ENCODE data around the gene CDK16. TPM values are rescaled to one million over a fixed set of nuclear protein-coding genes. Genes with fewer than 3 reads are reported as not detected.

The CDK16 gene
- total and polyA plus RNA-seq, 2 of the 4 experiments (the other 2 are of a cell fraction): 85.3 to 106 TPM

DNA sequence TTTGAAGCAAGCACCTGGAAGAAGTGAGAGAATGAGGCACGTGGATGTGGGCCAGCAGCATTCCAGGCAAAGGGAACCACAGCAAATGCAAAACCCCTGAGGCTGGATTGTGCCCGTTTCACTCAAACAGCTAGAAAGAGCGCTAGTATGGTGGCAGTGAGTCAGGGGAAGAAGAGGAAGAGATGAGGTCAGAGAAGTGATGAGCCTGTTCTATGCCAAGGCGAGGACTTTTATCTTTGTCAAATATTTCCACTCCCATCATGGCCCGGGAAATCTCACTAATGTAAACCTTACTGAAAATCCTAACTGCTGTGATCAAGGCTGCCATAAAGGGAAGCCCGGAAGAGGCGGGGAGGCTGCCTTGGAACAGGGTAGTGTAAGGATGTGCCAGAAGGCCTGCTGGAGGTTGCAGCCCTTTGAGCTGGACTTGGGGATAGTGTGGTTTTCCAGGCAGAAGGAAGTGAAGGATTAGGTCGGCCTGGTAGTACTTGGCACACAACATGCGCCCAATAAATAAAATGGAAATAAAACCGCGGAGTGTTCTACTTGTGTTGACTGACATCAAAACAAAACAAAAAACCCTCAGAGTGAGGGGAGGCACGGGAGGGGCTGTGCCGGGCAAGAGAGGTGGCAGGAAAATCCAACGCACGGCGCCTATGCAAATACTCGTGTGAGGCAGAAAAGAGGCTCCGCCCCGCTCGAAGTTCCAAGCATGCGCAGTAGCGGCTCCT is 1.2 kb upstream of the CDK16 start (continued):
- TF ChIP-seq, protein P1, sequence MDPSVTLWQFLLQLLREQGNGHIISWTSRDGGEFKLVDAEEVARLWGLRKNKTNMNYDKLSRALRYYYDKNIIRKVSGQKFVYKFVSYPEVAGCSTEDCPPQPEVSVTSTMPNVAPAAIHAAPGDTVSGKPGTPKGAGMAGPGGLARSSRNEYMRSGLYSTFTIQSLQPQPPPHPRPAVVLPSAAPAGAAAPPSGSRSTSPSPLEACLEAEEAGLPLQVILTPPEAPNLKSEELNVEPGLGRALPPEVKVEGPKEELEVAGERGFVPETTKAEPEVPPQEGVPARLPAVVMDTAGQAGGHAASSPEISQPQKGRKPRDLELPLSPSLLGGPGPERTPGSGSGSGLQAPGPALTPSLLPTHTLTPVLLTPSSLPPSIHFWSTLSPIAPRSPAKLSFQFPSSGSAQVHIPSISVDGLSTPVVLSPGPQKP (IDR thresholded peaks at IDR 0.05; ENCODE audit: borderline replicate concordance, low read depth, low read length): no peak
- TF ChIP-seq POLR2A (IDR thresholded peaks at IDR 0.05; ENCODE audit: low read depth, low read length): no peak; the same call in 1 of the 2 replicates

DNA sequence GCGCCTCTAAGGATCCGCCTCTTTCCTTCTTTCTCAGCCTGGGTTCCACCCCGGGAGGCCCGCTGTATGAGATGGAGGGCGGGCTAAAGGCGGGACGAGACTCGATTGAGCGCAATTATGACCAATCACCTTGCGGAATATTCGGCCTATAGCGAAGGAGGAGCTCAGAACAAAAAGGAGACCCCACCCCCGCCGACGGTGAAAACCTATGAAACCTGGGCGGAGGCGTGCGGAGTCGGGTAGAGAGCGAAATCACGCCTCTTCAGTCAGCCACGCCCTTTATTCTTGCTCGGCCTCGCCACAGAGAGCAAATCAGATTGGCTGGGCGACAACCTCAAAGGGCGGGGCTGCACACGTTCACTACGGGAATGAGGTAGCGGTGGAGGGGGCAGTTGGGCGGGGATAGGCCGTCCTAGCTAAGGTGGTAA is 615 bp upstream of the CDK16 start:
- peak overlapping the region; percentile 54 for H3K4me3 ChIP-seq (ENCODE audit: insufficient read depth, low read depth, low read length)
- H2BK120ac ChIP-seq (ENCODE audit: low read depth, low read length): peak overlapping the region; percentile 93
- peak overlapping the region; percentile 96 for H3K4ac ChIP-seq (ENCODE audit: low read depth, low read length)
- peaks cover 10% of the 10 kb centered on the region; the same call in 1 of the 2 replicates for H3K4me1 ChIP-seq (ENCODE audit: control insufficient read depth, insufficient read depth, low read length)
- no TSS peak for BruUV-seq (replicated peaks)
- H4K5ac ChIP-seq (ENCODE audit: low read depth, low read length): peak overlapping the region; percentile 72
- H2BK15ac ChIP-seq (ENCODE audit: low read depth, low read length): peak overlapping the region; percentile 97; the same call in 1 of the 3 replicates
- peaks cover 33% of the 10 kb centered on the region for H3K36me3 ChIP-seq (ENCODE audit: control insufficient read depth, insufficient read depth, low read length)
- peak overlapping the region; percentile 76 to 85; a peak in 3 of 4 replicates for H4K8ac ChIP-seq (ENCODE audit: low read depth in 2 of 2, low read length in 2 of 2)
- TF ChIP-seq FOS (IDR thresholded peaks at IDR 0.05; ENCODE audit: low read depth, low read length) (no peak), CEBPB (IDR thresholded peaks at IDR 0.05; ENCODE audit: low read depth, low read length) (no peak), MAZ (IDR thresholded peaks at IDR 0.05; ENCODE audit: borderline replicate concordance, low read depth, low read length) (peak; percentile 86; the same call in 1 of the 2 replicates), POLR2A (IDR thresholded peaks at IDR 0.05; ENCODE audit: low read depth, low read length) (no peak), MXI1 (IDR thresholded peaks at IDR 0.05; ENCODE audit: borderline replicate concordance, low read depth, low read length) (peak; percentile 32; the same call in 1 of the 2 replicates)
- TF ChIP-seq, protein P1 (IDR thresholded peaks at IDR 0.05; ENCODE audit: borderline replicate concordance, low read depth, low read length): no peak
- ATAC-seq (ENCODE audit: low read depth) (peak; percentile 86), DNase-seq (peak; percentile 98)
- H3K23ac ChIP-seq (ENCODE audit: low read depth, low read length): peak overlapping the region; percentile 89
- ChIA-PET CTCF (no interaction called here), POLR2A (ENCODE audit: unreplicated experiment) (interaction anchor here (1.1 kb wide), 1 partner anchor 16 kb away, joined by 4 read pairs; no protein-coding TSS in a partner anchor)
- H3K9ac ChIP-seq (ENCODE audit: low read depth, low read length): peak overlapping the region; percentile 84
- peaks cover 0 to 34% of the 10 kb centered on the region in 2 experiments; a peak in 2 of 4 replicates for H3K79me1 ChIP-seq (ENCODE audit: low read depth in 1 of 2, low read length in 2 of 2)
- peak overlapping the region; percentile 80 for H4K91ac ChIP-seq (ENCODE audit: insufficient read depth, low read depth, low read length)
- no peaks in the 10 kb centered on the region for H3K9me3 ChIP-seq (ENCODE audit: control insufficient read depth, insufficient read depth, low read length)
- H3K18ac ChIP-seq (ENCODE audit: low read depth, low read length): peak overlapping the region; percentile 51
- peak overlapping the region; percentile 89 for H2BK5ac ChIP-seq (ENCODE audit: low read depth, low read length, poor library complexity, severe bottlenecking)
- H2AK9ac ChIP-seq (replicated peaks; ENCODE audit: low read depth, low read length, poor library complexity): peak overlapping the region; percentile 95
- peak overlapping the region; percentile 98 for H3K14ac ChIP-seq (replicated peaks; ENCODE audit: low read depth, low read length)
- no peak overlapping the region for H2AK5ac ChIP-seq (ENCODE audit: low read depth, low read length)
- H3K4me2 ChIP-seq (ENCODE audit: low read depth, low read length): peak overlapping the region; percentile 82
- H3K9me1 ChIP-seq (ENCODE audit: insufficient read depth, low read length): peaks cover 26% of the 10 kb centered on the region
- peak overlapping the region; percentile 93 for H2AFZ ChIP-seq (replicated peaks; ENCODE audit: low read length, poor library complexity)
- dilution Hi-C loops (cut with HindIII; ENCODE audit: low sequenced_read_pairs, unreplicated experiment): no loop called here
- peak overlapping the region; percentile 84 for H2BK20ac ChIP-seq (ENCODE audit: low read depth, low read length)
- peak overlapping the region; percentile 94 for H3K27ac ChIP-seq (ENCODE audit: insufficient read depth, low read length)
- intact Hi-C loops (cut with micrococcal nuclease): loop anchor here (1.0 kb wide), 2 partner anchors 94 to 166 kb away; no protein-coding TSS in a partner anchor
- 9% methylated on average over 17 of the region's 31 CpGs; no CpG with 5 or more reads in 1 of the 2 experiments for WGBS, 2 experiments (ENCODE audit: extremely low coverage in 2 of 2, insufficient read length in 1 of 2)
- H4K20me1 ChIP-seq (ENCODE audit: insufficient read depth, low read length): peaks cover 83% of the 10 kb centered on the region
- in situ Hi-C loops (cut with MboI; ENCODE audit: low sequenced_read_pairs): loop anchor here (25.0 kb wide), 1 partner anchor 419 kb away; the partner anchor contains the start of gene CFP
- no peaks in the 10 kb centered on the region for H3K27me3 ChIP-seq (ENCODE audit: control insufficient read depth, insufficient read depth, low read length)
- peak overlapping the region; percentile 90; the same call in 1 of the 2 replicates for H3K56ac ChIP-seq (ENCODE audit: extremely low read depth, insufficient read depth, low read length)
